OCI-LY7 (cell line): ENCODE results near the gene GIMAP7.

ENCODE experiments used
- EZH2phosphoT487 ChIP-seq: fragments of 200-600 bp; sonication (generic); IDR thresholded peaks from 2 replicates; pipeline ENCODE4 v1.6.1; 2018; ENCODE audit warnings: low read depth, borderline replicate concordance, mild to moderate bottlenecking, mixed run types, antibody characterized with exemption, low read length, moderate library complexity, mixed read lengths
- TF ChIP-seq, protein P1 (sequence below): fragments of 200-600 bp; sonication (generic); conservative IDR thresholded peaks from 2 replicates; pipeline ENCODE4 v1.5.1; 2014; ENCODE audit warnings: mild to moderate bottlenecking, antibody characterized with exemption, low read length, moderate library complexity, mixed read lengths

DNA sequence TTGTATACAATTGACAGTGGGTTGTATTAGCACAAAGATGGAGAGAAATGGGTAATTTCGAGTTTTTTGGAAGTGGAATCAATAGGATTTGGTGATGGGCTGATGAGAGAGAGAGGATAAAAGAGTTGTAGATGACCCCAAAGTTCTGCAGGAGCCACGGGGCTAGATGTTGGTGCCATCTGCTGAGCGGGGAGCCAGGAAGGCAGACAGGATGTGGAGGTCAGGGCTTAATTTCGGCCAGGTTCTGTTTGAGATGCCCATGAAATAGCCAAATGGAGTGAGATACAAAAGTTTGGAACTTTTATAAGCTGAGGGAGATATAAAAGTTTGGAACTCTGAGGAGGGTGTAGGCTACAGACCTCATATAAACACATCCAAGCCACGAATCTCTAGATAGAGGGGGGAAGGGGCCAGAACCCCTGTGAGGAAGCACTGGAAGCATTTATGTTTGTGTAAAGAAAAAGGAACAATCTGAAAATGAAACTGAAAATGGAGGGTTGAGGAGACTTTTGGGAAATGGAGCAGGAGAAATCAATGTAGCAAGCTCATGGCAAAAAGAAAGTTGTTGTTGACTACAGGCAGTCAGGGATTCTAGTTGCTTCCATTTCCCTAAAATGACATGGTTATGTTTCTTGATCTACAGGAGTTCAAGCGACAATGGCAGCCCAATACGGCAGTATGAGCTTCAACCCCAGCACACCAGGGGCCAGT, 54.7 kb downstream of the GIMAP7 start:
- TF ChIP-seq, protein P1, sequence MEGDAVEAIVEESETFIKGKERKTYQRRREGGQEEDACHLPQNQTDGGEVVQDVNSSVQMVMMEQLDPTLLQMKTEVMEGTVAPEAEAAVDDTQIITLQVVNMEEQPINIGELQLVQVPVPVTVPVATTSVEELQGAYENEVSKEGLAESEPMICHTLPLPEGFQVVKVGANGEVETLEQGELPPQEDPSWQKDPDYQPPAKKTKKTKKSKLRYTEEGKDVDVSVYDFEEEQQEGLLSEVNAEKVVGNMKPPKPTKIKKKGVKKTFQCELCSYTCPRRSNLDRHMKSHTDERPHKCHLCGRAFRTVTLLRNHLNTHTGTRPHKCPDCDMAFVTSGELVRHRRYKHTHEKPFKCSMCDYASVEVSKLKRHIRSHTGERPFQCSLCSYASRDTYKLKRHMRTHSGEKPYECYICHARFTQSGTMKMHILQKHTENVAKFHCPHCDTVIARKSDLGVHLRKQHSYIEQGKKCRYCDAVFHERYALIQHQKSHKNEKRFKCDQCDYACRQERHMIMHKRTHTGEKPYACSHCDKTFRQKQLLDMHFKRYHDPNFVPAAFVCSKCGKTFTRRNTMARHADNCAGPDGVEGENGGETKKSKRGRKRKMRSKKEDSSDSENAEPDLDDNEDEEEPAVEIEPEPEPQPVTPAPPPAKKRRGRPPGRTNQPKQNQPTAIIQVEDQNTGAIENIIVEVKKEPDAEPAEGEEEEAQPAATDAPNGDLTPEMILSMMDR, result no peak
- no peak for TF ChIP-seq EZH2phosphoT487
